Measurements from ENCODE around the gene SYNPO. TPM values are rescaled to one million over a fixed set of nuclear protein-coding genes. Genes with fewer than 3 reads are reported as not detected.

The SYNPO gene
- total RNA-seq, 1 donor from 2014 or later = 17.8 TPM

GRCh38 chr5:150660108-150660831 lies 19.8 kb downstream of the SYNPO start:
- H3K27ac Mint-ChIP-seq (ENCODE audit: unreplicated experiment) = peak overlapping the region; percentile 33
- no peak overlapping the region for H3K4me3 Mint-ChIP-seq (ENCODE audit: unreplicated experiment)
- peaks cover 23% of the 10 kb centered on the region for H3K4me1 Mint-ChIP-seq (ENCODE audit: unreplicated experiment)
- no peaks in the 10 kb centered on the region for H3K36me3 Mint-ChIP-seq (ENCODE audit: unreplicated experiment)
- no peaks in the 10 kb centered on the region for H3K9me3 Mint-ChIP-seq (ENCODE audit: unreplicated experiment)
- TF ChIP-seq CTCF (IDR thresholded peaks at IDR 0.05) = no peak
- peaks cover 14% of the 10 kb centered on the region for H3K27me3 Mint-ChIP-seq (ENCODE audit: unreplicated experiment)
- no peak for DNase-seq (ENCODE audit: extremely low spot score, unreplicated experiment)

GRCh38 chr5:150661086-150661485 lies 20.6 kb downstream of the SYNPO start, which contains the start of gene MYOZ3:
Gene MYOZ3 (plus strand): TSS chr5:150661251. CDS start chr5:150662942, 1,691 bp downstream.
- Mint-ChIP-seq H3K4me1 (ENCODE audit: unreplicated experiment) (peaks cover 23% of the 10 kb centered on the region), H3K36me3 (ENCODE audit: unreplicated experiment) (no peaks in the 10 kb centered on the region), H3K9me3 (ENCODE audit: unreplicated experiment) (no peaks in the 10 kb centered on the region), H3K27ac (ENCODE audit: unreplicated experiment) (peak within 1 kb of the TSS; percentile 33), H3K27me3 (ENCODE audit: unreplicated experiment) (peaks cover 14% of the 10 kb centered on the region), H3K4me3 (ENCODE audit: unreplicated experiment) (no peak within 1 kb of the TSS)
- no peak for TF ChIP-seq CTCF (IDR thresholded peaks at IDR 0.05)
- DNase-seq (ENCODE audit: extremely low spot score, unreplicated experiment) = no peak

- H3K27me3 Mint-ChIP-seq (ENCODE audit: unreplicated experiment) = peaks cover 14% of the 10 kb centered on the region
- DNase-seq (ENCODE audit: extremely low spot score, unreplicated experiment) = no peak
Observed at GRCh38 chr5:150661821-150662596, 21.5 kb downstream of the SYNPO start.

GRCh38 chr5:150662731-150663516 lies 22.5 kb downstream of the SYNPO start:
- no peak overlapping the region for H3K4me3 Mint-ChIP-seq (ENCODE audit: unreplicated experiment)
- no peak for DNase-seq (ENCODE audit: extremely low spot score, unreplicated experiment)
- H3K9me3 Mint-ChIP-seq (ENCODE audit: unreplicated experiment) = no peaks in the 10 kb centered on the region
- peaks cover 14% of the 10 kb centered on the region for H3K27me3 Mint-ChIP-seq (ENCODE audit: unreplicated experiment)
- no peak for TF ChIP-seq CTCF (IDR thresholded peaks at IDR 0.05)
- no peak overlapping the region for H3K27ac Mint-ChIP-seq (ENCODE audit: unreplicated experiment)
- H3K4me1 Mint-ChIP-seq (ENCODE audit: unreplicated experiment) = peaks cover 18% of the 10 kb centered on the region
- H3K36me3 Mint-ChIP-seq (ENCODE audit: unreplicated experiment) = no peaks in the 10 kb centered on the region

More at GRCh38 chr5:150661821-150662596, 21.5 kb downstream of the SYNPO start:
- Mint-ChIP-seq H3K36me3 (ENCODE audit: unreplicated experiment) (no peaks in the 10 kb centered on the region), H3K4me1 (ENCODE audit: unreplicated experiment) (peaks cover 23% of the 10 kb centered on the region), H3K9me3 (ENCODE audit: unreplicated experiment) (no peaks in the 10 kb centered on the region), H3K27ac (ENCODE audit: unreplicated experiment) (no peak overlapping the region), H3K4me3 (ENCODE audit: unreplicated experiment) (no peak overlapping the region)
- TF ChIP-seq CTCF (IDR thresholded peaks at IDR 0.05) = no peak
